Left lung (tissue), 10 donors: Measurements from ENCODE around the gene NTF3. TPM values are rescaled to one million over a fixed set of nuclear protein-coding genes. Genes with fewer than 3 reads are reported as not detected.

Experiments used
- ATAC-seq: fragments of 200-7000 bp; cut with Tn5 transposase; one replicate; pipeline ENCODE4 v1.9.1; 2020; ENCODE audit warnings: moderate library complexity
- DNase-seq, 4 donors: peaks; one replicate each; pipeline ENCODE4 v3.0.0-alpha.2; 2013 to 2020
- H3K27ac ChIP-seq, 2 donors: fragments of 200-600 bp; sonication (generic) in 1 of 2; one replicate each; pipeline versions ENCODE4 v1.5.0 to v1.8.0; 2020 to 2021
- H3K27me3 ChIP-seq, 2 donors: fragments of 200-600 bp; sonication (generic) in 1 of 2; one replicate each; pipeline versions ENCODE4 v1.5.0 to v1.8.0; 2020 to 2021
- H3K36me3 ChIP-seq, 2 donors: fragments of 200-600 bp; sonication (generic) in 1 of 2; one replicate each; pipeline versions ENCODE4 v1.5.0 to v1.8.0; 2020 to 2021
- H3K4me1 ChIP-seq, 2 donors: fragments of 200-600 bp; one replicate each; pipeline ENCODE4 v1.8.0; 2021
- H3K4me3 ChIP-seq, 2 donors: fragments of 200-600 bp; sonication (generic) in 1 of 2; one replicate each; pipeline versions ENCODE4 v1.5.0 to v1.8.0; 2020 to 2021; ENCODE audit warnings: mild to moderate bottlenecking in 1 of 2
- H3K9me3 ChIP-seq, 2 donors: fragments of 200-600 bp; sonication (generic) in 1 of 2; one replicate each; pipeline versions ENCODE4 v1.5.0 to v1.8.0; 2020 to 2021
- intact Hi-C, 2 donors: fragments of 100-400 bp; cut with DNase I; formaldehyde crosslinking; loops; one replicate each; pipeline versions ENCODE4 v1.11.2 to v1.14.2; 2022
- polyA plus RNA-seq, 6 donors: library from polyadenylated mRNA; unstranded; fragments of 120-200 nt; gene quantifications; one replicate each; pipeline ENCODE4 v1.2.1, GENCODE V29; 2013; ENCODE audit not compliant: insufficient read length in 6 of 6
- total RNA-seq, 2 donors: library from RNA; stranded (reverse); fragmentation: NEBNext Ultra II Directional; extraction: Animal tissue kit (Norgen Biotek cat#: 25700); gene quantifications; one replicate each; pipeline ENCODE4 v1.2.1, GENCODE V29; 2021
- TF ChIP-seq, protein P1 (sequence below), 2 donors: fragments of 200-600 bp; sonication (generic) in 1 of 2; IDR thresholded peaks; one replicate each; pipeline versions ENCODE4 v1.5.0 to v1.8.0; 2021; ENCODE audit warnings: antibody characterized with exemption in 2 of 2
- donor health status: DM: no; HTN: yes; CAD: no.
- donor health status: DM: no; HTN: no; CAD: no.

NTF3 gene
- total and polyA plus RNA-seq, 8 donors: 0.35 to 5.1 (median 2.8) TPM

DNA sequence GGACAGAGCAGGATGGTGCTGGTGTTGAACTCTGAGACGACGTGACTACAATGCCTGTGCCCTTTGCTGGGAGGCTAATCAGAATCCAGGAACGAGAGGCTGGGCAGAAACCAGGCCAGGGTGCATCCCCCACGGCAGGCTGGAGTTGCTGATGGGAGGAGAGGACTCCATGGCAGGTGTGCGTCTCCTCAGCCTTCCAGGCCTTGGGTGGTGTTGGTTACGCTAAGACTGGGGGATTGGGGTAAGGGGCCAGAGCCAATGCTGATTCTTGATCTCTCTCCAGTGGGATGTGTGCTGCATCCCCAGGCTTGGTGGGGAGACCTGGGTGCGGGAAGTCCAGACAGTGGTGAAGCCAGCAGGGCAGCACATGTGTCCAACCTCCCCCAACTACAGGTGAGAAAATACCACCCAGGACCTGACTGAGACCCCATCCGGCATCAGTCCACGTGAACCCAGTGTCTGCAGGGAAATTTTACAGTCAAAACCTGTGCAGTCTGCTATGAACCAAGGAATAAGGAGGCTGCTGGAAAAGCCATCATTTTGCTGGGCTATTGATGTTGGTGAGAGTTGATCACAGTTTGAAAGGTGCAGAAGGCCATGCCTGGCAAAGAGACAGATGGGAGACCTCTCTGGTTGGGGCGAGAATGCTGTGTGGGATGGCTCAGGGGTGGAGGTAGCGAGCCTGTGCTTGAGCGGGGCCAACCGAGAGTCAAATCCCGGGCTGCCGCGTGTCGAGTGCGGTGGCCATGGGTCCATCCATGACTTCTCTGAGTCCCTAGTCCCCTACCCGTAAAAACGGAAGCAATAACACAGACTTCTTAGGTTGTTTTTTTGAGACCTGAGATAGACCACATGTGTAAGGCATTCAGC is 89.8 kb downstream of the NTF3 start:
- no peak overlapping the region for H3K4me3 ChIP-seq
- no peak for ATAC-seq
- intact Hi-C loops: no loop called here

DNA sequence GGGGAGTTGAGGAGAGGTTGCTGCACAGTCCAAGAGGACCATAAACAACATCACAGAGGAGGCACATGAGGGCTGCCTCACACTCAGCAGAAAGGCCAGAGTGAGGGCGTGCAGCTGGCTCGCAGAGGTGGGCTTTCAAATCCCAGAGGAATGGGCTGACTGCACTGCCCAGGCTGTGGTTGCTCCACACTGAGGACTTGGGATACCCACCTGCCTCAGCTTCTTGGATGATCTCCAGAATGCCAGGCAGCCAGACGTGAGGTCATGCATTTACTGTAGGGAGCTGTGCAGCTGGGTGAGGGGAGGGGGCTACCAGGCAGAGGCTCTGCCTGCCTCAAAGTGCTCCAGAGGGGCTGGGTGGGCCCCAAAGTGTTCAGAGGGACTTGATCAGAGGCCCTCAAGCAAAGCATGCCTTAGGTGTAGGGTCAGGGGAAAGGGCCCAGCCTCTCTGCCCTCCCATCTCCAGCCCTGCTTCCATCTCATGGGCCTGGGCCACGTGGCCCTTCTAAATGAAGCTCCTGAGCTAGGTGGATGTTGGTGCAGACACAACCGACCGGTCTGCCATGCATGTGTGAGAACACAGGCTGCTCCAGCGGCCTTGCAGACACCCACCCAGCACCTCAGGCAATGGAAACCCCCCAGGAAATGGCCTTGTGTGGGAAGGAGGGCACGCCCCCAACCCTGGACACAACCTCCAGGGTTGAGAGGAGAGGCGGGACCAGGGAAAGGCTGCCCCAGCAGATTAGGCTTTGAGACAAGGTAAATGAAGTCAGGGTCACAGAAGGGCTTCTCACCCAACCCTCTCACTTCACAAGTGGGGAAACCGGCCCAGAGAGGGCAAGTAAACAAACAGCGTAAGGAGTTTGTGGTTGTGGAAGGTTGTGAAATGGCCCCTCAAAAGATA is 90.8 kb downstream of the NTF3 start:
- ATAC-seq: peak; percentile 13

More for the DNA sequence above, 89.8 kb downstream of the NTF3 start:
- Histone ChIP-seq H3K36me3 (no peaks in the 10 kb centered on the region), H3K4me1 (no peaks in the 10 kb centered on the region), H3K9me3 (no peaks in the 10 kb centered on the region), H3K27ac (no peak overlapping the region), H3K27me3 (no peaks in the 10 kb centered on the region)
- DNase-seq: peak in 1 of 4 donors; percentile 41
- TF ChIP-seq, protein P1, sequence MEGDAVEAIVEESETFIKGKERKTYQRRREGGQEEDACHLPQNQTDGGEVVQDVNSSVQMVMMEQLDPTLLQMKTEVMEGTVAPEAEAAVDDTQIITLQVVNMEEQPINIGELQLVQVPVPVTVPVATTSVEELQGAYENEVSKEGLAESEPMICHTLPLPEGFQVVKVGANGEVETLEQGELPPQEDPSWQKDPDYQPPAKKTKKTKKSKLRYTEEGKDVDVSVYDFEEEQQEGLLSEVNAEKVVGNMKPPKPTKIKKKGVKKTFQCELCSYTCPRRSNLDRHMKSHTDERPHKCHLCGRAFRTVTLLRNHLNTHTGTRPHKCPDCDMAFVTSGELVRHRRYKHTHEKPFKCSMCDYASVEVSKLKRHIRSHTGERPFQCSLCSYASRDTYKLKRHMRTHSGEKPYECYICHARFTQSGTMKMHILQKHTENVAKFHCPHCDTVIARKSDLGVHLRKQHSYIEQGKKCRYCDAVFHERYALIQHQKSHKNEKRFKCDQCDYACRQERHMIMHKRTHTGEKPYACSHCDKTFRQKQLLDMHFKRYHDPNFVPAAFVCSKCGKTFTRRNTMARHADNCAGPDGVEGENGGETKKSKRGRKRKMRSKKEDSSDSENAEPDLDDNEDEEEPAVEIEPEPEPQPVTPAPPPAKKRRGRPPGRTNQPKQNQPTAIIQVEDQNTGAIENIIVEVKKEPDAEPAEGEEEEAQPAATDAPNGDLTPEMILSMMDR (IDR thresholded peaks at IDR 0.05): no peak

DNA sequence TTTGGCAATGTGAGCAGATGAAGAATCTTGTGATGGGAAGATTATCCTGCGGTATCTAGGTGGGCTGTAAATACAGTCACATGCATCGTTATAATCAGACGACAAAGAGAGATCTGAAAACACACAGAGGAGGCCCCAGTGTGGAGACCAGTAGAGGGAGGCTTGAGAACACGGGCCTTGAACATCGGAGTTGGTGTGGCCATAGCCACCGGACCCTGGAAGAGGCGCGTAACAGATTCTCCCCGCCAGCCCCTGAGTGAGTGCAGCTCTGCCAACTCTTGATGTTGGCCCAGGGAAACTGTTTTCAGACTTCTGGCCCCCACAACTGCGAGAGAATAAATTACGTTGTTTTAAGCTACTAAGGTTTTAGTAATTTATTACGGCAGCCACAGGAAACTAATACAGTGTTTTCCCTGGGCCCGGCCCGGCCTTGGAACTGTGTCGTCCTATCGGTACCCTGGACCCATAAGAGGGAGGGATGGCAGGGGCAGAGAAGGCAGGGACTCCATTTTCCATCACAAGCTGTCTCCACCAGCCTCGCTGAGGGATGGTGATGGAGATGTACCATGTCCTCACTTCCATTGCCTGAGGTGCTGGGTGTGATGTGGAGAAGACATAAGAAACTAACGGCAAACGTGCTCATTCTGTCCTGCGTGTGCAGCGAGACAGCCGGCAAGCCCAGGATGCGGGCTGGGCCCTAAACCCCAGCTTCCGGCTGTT is 91.6 kb downstream of the NTF3 start:
- H3K36me3 ChIP-seq: no peaks in the 10 kb centered on the region
- H3K4me1 ChIP-seq: no peaks in the 10 kb centered on the region
- no peaks in the 10 kb centered on the region for H3K9me3 ChIP-seq
- no peak for ATAC-seq
- TF ChIP-seq, protein P1 (IDR thresholded peaks at IDR 0.05): no peak
- no peak overlapping the region for H3K4me3 ChIP-seq
- intact Hi-C loops: no loop called here
- DNase-seq: peak in 1 of 4 donors; percentile 57
- H3K27ac ChIP-seq: no peak overlapping the region
- H3K27me3 ChIP-seq: no peaks in the 10 kb centered on the region

More for the DNA sequence above, 90.8 kb downstream of the NTF3 start:
- Histone ChIP-seq H3K36me3 (no peaks in the 10 kb centered on the region), H3K9me3 (no peaks in the 10 kb centered on the region), H3K27me3 (no peaks in the 10 kb centered on the region), H3K4me3 (no peak overlapping the region), H3K4me1 (no peaks in the 10 kb centered on the region), H3K27ac (no peak overlapping the region)
- peak in 1 of 4 donors; percentile 53 for DNase-seq
- TF ChIP-seq, protein P1 (IDR thresholded peaks at IDR 0.05): no peak
- intact Hi-C loops: no loop called here

DNA sequence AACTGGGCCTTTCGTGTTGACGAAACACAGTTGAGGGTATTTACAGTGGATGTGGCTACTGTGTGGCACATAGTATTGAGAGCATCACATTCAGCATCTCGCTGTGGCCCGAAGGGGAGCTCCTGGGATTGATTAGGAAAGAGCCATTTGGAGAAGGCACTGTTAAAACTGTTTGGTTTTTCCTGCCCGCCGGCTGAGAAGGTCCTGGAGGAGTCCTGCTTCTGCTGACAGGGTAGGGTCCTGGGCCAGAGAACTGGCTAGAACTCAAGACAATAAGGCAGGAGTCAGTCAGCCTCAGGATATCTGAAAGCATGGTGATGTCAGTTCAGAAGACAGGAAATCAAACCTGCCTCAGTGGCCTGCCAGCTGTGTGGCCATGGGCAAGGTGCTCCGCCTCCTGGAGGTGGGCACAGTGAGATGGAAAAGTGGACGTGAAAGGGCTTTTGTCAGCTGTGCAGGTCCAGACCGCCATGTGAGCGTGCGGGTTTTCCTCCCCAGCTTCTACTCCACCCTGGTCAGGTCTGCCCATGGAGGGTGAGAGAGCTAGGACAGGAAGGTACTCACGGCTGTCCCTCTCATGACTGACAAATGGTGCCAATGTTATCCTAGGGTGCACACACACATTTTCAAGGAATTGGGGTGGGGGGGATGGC is 92.3 kb downstream of the NTF3 start:
- TF ChIP-seq, protein P1 (IDR thresholded peaks at IDR 0.05): no peak
- H3K4me3 ChIP-seq: no peak overlapping the region
- no peak overlapping the region for H3K27ac ChIP-seq
- H3K27me3 ChIP-seq: no peaks in the 10 kb centered on the region
- no peaks in the 10 kb centered on the region for H3K9me3 ChIP-seq
- ATAC-seq (no peak), DNase-seq (peak in 1 of 4 donors; percentile 46)
- no peaks in the 10 kb centered on the region for H3K4me1 ChIP-seq
- no peaks in the 10 kb centered on the region for H3K36me3 ChIP-seq
- intact Hi-C loops: no loop called here
